ENCODE data around the gene MAP3K4.

DNA sequence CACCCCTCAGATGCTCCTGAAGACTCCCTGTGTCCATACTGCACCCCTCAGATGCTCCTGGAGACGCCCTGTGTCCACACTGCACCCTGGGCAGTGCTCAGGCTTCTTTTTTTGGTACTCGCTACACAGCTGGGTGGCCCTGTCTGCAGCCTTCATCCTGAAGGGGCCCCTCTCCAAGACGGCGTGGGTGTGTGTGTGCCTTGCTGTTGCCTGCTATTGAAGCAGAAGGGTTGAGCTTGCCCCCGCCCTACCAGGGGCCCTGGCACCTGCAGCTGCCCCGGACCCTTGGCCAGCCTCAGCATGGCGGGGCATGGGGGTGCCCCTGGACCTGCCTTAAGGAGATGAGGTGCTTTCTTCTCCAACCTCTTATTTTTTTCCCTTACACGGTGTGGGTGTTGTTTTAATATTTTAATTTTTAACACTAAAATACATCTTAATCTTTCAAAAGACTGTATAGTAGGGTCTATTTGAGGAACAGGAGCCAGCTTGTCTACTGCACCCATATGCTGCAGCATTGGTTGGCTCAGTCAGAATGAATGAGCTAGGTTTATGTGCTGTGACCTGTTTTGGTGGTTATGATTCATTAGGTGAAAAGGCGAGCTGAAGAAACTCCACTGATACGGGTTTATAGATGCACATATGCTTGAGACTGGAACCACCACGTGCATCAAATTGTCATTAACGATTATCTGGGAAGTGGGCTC lies 146.4 kb downstream of the MAP3K4 start:
- TF ChIP-seq, protein P1, sequence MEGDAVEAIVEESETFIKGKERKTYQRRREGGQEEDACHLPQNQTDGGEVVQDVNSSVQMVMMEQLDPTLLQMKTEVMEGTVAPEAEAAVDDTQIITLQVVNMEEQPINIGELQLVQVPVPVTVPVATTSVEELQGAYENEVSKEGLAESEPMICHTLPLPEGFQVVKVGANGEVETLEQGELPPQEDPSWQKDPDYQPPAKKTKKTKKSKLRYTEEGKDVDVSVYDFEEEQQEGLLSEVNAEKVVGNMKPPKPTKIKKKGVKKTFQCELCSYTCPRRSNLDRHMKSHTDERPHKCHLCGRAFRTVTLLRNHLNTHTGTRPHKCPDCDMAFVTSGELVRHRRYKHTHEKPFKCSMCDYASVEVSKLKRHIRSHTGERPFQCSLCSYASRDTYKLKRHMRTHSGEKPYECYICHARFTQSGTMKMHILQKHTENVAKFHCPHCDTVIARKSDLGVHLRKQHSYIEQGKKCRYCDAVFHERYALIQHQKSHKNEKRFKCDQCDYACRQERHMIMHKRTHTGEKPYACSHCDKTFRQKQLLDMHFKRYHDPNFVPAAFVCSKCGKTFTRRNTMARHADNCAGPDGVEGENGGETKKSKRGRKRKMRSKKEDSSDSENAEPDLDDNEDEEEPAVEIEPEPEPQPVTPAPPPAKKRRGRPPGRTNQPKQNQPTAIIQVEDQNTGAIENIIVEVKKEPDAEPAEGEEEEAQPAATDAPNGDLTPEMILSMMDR (conservative IDR thresholded peaks at IDR 0.05; ENCODE audit: low read length): no peak
- TF ChIP-seq EZH2phosphoT487 (IDR thresholded peaks at IDR 0.05; ENCODE audit: borderline replicate concordance, low read depth, low read length): no peak
